GM19463 (cell line): ENCODE measurements around the gene PRELID1.
"Not testable (repeated sequence)": the region's sequence is repeated elsewhere in the genome, so short reads cannot be mapped to it uniquely, and the experiment has no call there.

Experiments
- ATAC-seq: cut with Tn5 transposase; IDR thresholded peaks from one replicate; pipeline ENCODE4 v1.9.1; 2021; ENCODE audit warnings: mild to moderate bottlenecking, moderate library complexity; ENCODE audit not compliant: unreplicated experiment

PRELID1 gene

GRCh38 chr5:177297922-177298321 lies 5.7 kb upstream of the PRELID1 start:
- no peak for ATAC-seq

DNA sequence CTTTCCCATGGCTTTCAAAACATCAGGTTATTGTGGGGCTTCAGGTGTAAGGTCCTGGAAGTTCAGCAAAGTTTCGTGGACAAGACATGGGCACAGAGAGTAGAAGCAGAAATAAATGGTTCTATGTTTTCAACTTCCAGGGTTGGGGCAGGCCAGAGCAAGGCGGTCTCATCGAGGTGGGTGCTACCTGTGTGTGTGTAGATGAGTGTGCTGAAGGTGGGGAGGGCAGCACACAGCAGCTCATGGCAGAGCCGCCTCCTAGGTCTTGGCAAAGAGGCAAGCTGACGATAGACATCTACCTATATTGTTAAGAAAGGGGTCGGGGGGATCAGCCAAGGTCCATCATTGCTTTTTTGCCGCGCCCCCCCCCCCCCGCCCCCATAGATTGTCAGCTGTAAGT lies 3.9 kb upstream of the PRELID1 start:
- ATAC-seq, result no peak

GRCh38 chr5:177300236-177300880 lies 3.2 kb upstream of the PRELID1 start:
- ATAC-seq, result peak; percentile 47

DNA sequence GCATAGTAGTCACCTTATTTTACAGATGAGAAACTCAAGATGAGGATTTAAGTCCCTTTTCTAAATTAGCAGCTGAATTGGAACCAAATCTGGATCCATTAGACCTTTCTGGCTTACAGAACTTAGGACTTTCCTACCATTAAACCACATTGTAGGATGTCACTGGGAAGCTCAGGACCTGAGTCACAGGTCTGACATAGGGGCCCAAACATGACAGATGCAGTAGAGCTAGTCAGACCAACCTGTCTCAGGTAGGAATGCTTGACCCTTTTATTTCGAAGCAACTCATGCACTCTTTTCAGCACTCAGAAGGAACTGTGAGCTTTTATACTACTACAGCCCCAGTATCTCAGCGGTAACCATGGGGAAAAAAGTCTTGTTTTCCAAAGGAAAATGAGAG lies 2.6 kb upstream of the PRELID1 start:
- no peak for ATAC-seq

- ATAC-seq, result no peak
Measured at GRCh38 chr5:177301503-177302165, 2.0 kb upstream of the PRELID1 start.

DNA sequence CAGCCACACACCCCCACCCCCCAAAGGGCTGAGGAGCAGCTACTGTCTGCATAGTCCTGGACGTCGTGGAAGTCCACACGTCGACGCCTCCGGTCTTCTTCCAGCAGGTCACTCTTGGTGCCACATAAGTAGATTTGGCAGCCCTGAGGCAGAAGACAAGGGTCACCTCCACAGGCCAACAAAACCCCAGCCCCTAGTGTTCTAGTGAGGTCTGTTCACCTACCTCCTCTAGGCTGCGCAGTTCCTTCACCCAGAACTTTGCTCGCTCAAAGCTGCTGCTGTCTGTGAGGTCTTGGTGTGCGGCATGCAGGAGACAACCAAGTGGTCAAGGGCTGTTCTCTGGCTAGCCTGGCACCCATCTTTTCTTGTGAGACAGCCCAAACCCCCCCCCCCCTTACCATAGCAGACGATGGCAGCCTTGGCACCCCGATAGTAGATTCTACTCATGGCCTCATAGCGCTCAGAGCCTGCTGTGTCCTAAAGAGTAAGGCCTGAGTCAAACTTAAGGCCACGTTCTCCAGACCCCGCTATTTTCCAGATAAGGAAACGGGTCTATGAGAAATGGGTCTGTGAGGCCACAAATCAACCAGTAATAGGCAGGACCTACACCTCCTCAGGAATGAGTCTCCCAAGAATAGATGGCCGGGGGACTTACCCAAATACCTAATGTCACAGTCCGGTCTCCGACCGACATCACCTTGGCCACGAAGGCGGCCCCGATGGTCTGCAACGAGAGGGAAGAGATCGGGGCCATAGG lies 1.1 kb upstream of the PRELID1 start:
- ATAC-seq, result no peak

GRCh38 chr5:177303925-177304391 lies 359 bp downstream of the PRELID1 start:
- ATAC-seq, result no peak

DNA sequence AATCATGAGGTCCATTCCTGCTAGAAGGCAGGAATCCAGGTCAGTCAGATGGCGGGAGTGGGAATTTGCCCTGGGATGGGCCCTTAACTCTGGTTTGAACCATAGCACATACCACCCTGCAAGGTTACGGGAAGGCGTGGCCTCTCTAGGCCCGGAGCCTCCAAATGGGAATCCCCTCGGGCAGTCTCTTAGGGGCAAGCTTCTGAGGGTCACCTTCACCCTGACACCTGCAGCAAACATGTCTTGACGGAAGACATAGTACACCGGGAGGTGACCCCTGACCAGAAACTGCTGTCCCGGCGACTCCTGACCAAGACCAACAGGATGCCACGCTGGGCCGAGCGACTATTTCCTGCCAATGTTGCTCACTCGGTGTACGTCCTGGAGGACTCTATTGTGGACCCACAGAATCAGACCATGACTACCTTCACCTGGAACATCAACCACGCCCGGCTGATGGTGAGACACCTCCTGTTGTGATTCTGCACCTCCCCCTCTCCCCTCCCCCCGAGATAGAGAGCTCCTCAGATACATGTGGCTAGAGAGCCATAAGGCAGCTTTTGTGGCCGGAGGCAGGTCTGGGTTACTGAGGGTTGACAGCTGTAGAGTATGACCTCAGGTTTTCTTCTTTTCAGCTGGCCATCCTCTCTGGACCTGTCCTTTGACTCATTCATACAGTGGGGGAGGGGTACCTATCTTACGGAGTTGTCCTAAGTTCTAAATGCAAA lies 957 bp downstream of the PRELID1 start:
- ATAC-seq, result no peak

DNA sequence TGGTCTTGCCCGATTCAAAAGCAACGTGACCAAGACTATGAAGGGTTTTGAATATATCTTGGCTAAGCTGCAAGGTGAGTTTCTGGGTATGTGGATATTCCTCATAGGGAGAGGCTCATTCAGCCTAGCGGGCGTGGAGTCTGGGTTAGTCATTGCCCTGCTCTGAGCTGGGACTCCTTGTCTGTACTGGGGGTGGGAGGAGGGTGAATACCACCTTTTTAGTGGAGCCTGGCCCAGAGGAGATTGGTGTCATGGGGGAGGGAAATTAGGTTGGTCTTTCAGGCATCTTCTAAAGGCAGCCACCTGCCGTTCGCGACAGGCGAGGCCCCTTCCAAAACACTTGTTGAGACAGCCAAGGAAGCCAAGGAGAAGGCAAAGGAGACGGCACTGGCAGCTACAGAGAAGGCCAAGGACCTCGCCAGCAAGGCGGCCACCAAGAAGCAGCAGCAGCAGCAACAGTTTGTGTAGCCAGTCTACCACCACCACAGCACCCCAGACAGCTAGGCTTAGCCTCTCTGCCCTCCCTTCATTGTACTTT lies 2.6 kb downstream of the PRELID1 start:
- ATAC-seq, result not testable (repeated sequence)

DNA sequence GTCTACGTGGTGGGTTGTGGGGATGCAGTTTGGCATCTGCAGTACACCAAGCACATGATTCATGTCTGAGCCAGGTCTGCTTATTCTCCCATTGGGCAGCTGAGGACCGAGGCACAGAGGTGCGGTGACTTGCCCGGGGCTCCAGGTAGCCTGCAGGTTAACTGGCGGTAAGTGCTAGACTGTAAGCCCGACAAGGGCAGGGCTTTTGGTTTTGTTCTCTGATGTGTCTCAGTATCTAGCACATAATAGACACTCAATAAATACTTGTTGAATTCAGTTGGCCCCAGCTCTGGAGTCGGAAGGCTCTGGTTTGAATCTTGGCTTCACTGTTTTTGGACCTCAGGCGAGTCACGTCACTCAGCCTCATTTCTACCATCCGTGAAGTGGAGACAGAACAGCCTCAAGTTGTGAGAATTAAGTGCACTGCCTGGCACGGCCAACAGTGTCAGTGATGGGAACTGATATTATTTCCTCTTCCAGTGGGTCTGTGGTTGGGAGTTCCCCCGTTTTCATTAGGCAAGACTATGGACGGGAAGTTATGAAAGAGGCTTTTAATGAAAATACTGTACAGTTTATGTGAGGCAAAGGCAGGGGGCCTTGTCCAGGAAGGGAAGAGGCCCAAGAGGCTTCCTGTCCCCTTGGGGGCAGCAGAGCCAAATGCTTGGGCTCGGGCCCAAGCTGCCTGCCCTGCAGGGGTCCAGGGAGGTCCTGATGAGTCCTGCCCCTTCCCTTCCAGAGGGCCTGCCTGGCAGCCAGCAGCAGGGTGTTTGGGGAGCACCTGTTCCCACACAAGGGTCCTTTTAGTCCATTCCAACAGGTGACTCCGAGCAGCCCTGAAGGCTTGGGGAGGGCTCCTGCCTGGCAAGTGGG lies 3.3 kb downstream of the PRELID1 start:
- no peak for ATAC-seq

DNA sequence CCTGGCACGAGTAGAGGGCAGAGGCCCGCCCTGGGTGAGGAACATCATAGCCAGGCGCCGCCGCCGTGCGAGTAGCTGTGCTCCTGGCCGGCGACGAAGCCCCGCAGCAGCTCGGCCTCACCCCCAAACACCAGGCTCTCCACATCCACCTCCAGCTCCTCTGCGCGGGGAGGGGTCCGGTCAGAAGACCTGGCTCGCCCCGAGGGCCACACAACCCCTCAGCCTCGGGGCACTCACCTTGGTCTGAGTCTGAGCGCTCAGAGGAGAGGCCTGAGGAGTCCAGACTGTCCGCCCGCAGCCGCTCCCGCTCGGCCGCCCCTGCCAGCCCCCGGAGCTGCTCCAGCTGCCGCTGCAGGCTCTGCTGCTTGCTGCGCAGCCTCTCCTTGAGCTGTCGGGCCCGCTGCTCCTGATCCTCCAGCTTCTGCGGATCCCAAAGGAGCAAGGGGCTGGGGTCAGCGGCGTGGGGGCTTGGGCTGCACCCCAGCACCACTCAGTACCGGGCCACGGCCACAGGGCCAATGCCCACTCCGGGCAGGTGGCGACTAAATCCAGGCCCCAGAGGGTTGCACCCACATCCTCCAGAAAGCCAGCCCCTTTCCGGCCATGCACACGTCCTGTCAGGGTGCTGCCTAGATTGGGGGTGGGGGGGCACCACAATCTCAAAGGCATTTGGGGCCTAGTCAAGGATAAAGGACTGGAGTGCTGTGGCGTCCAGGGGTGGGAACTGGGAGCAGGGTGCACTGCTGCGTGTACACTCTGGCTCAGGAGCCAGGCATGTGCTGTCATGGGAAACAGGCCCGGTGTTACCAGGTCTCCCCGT lies 4.2 kb downstream of the PRELID1 start:
- ATAC-seq, result no peak

DNA sequence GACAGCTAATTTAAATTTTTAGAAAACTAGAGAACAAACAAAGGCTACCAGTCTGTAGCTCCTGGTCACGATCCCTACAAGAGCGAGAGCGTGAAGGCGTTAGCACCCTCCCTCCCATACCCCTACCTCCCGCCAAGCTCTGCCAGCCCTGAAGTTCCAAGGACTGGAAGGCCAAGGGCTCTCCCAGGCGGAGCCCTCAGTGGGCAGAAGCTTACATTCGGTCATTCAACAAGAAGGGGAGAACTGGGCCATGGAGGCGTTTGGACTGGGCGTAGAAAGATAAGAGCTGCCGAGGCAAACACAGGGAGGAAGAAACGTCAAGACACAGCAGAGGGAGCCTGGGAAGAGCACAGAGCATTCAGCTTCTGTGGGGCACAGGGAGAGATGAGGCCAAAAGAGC lies 5.1 kb downstream of the PRELID1 start:
- no peak for ATAC-seq

GRCh38 chr5:177309351-177310191 lies 6.0 kb downstream of the PRELID1 start:
- no peak for ATAC-seq

- ATAC-seq, result no peak
Measured at GRCh38 chr5:177310332-177310731, 6.7 kb downstream of the PRELID1 start.

GRCh38 chr5:177310757-177311391 lies 7.3 kb downstream of the PRELID1 start:
- no peak for ATAC-seq

- no peak for ATAC-seq
Measured at GRCh38 chr5:177311392-177311722, 7.8 kb downstream of the PRELID1 start.

DNA sequence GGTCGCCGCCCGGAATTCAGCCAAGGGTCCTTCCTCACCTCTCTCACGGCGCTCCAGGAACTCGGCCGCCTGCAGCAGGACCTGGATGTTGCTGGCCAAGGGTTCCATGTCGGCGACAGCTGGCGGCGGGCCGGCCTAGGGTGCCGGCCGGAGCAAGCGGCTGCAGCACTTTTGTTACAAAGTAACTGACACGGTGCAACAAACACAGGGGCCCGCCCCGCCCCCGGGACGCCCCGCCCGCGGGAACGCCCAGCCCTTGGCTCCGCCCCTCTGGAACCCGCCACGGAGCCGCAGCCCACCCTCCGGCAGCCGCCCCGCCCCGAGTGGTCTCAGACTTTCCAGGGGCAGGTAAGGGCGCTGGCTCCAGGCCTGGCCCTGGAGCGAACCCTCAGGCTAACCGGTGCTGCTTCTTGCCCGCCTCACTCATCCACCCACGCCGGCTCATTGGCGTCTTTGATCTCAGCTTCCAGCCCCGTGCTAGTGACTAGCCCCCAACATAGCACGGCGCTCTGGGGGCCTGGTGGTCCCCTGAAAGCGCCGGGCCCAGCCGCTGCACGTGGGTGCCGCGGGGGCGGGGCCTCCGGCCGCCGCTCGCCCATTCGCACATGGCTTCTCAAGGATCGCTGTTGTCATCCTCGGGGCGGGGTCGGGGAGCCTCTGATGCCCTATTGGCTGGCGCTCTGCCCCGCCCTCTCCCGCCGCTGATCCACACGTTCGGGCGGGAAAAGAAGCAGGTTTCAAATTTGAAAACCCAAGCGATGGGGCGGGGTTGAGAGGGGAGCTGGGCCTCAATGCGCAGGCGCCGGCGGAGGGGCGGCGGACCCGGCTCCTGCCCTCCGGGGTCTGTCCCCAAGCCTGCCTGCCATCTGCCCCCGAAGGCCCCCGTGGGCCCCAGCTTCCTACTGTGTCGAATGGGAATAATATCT lies 8.4 kb downstream of the PRELID1 start, which contains the start of gene MXD3:
TSS of gene MXD3 (minus strand) at position 176 of the 926 bp plus-strand sequence. CDS start at position 108, 68 bp downstream.
- peak; percentile 77 for ATAC-seq
